Activated CD4-positive, alpha-beta T cell treated with anti-CD3 and anti-CD28 coated beads, Interleukin-2, amount 10 ng/mL, durations not matched to agents 24 days and 14 days (primary cell): Measurements from ENCODE around the gene JPH2. TPM values are rescaled to one million over a fixed set of nuclear protein-coding genes. Genes with fewer than 3 reads are reported as not detected.

Experiments
- DNase-seq: peaks from one replicate; pipeline ENCODE4 v3.0.0; 2022
- H3K27ac Mint-ChIP-seq: one replicate; pipeline ENCODE4 v1.8.0; 2022; ENCODE audit warnings: mild to moderate bottlenecking, mixed read lengths
- H3K27me3 Mint-ChIP-seq: one replicate; pipeline ENCODE4 v1.8.0; 2022; ENCODE audit warnings: mixed read lengths
- H3K36me3 Mint-ChIP-seq: one replicate; pipeline ENCODE4 v1.8.0; 2022; ENCODE audit warnings: low read depth, mild to moderate bottlenecking, mixed read lengths
- H3K4me1 Mint-ChIP-seq: one replicate; pipeline ENCODE4 v1.8.0; 2021; ENCODE audit warnings: mixed read lengths
- H3K4me3 Mint-ChIP-seq: one replicate; pipeline ENCODE4 v1.8.0; 2022; ENCODE audit warnings: mild to moderate bottlenecking, moderate library complexity, mixed read lengths
- H3K9me3 Mint-ChIP-seq: one replicate; pipeline ENCODE4 v1.8.0; 2021; ENCODE audit warnings: mixed read lengths
- intact Hi-C: fragments of 100-400 bp; cut with micrococcal nuclease; formaldehyde crosslinking; loops from one replicate; pipeline ENCODE4 v1.15.1; 2023
- total RNA-seq: library from RNA; stranded (reverse); gene quantifications from 2 replicates; pipeline ENCODE4 v1.2.3, GENCODE V29; 2022

JPH2 gene
- total RNA-seq, 1 donor from 2014 or later = 0.05 TPM

DNA sequence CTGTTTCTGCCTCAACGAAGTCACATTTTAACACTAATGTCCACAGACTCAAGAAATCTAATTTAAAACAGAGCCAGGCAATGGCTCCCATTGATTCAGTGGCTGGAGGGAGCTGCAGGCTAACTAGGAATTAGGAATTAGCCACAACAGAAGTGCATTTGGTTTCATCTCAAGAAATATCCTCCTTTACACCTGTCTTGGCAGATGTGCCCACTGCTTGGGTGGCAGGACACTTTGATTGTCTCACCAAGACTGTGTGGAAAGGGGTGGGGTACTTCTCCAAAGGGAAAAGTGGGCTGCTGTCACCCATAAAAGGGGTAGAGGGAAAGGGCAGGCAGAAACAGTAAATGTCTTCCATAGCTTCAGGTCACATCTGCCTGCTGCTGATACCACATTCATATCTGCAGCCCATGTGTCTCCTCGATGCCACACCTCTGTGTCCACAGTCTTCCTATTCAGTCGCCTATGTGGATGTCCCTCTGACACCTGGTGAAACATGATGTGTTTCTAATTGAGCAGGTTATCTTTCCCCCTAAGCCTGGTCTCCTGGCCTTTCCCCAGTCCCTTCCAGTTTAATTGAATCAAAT, 34.5 kb upstream of the JPH2 start:
- DNase-seq = no peak
- H3K4me3 Mint-ChIP-seq = no peak overlapping the region
- H3K4me1 Mint-ChIP-seq = peaks cover 27% of the 10 kb centered on the region
- H3K27me3 Mint-ChIP-seq = no peaks in the 10 kb centered on the region
- no peak overlapping the region for H3K27ac Mint-ChIP-seq
- H3K9me3 Mint-ChIP-seq = no peaks in the 10 kb centered on the region
- no peaks in the 10 kb centered on the region for H3K36me3 Mint-ChIP-seq
- intact Hi-C loops = no loop called here

DNA sequence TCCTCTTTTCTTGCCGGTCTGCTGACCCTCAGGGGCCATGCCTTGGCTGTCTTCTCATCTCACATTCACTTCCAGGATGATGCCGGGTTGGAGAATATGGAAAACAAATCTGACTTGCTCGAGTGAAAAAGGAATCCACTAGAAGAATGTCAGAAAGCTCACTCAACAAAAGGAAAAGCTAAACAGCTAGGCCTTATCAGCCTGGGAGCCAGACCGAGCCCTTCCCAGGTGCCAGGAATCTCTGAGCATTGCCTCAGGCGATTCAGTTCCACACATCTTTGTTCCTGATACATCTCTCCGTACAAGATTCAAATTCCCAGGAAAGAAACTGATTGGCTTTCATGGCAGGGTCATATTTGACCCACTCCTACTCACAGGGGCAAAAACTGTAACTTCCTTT, 32.8 kb upstream of the JPH2 start:
- Mint-ChIP-seq H3K9me3 (no peaks in the 10 kb centered on the region), H3K4me1 (peaks cover 30% of the 10 kb centered on the region), H3K36me3 (no peaks in the 10 kb centered on the region), H3K27ac (no peak overlapping the region), H3K27me3 (no peaks in the 10 kb centered on the region), H3K4me3 (no peak overlapping the region)
- intact Hi-C loops = loop anchor here (5.0 to 10.0 kb wide), 4 partner anchors 243 to 513 kb away; partner anchors contain the start of gene SERINC3
- DNase-seq = no peak

DNA sequence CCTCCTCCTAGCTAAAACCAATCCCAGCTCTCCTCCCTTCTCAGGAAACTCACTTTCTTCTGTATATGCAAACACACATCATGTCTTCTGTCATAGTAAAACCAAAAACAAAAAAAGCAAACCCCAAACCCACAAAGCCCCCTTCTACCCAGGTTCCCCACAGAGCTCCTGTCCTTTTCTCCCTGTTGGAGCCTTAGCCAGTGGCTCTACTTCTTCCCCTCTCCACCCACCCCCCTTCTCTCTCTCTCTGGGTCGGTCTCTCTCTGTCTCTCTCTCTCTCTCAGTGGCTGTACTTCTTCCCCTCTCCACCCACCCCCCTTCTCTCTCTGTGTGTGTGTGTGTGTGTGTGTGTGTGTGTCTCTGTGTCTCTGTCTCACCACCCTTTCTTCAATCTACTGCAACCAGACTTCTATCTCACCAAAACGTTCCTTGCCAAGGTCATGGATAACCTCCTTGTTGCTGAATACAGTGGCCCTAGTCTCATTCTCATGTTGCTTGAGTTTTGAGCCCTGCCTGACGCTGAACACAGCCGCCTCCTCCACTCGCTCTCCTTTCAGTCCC, 32.3 kb upstream of the JPH2 start:
- H3K9me3 Mint-ChIP-seq = no peaks in the 10 kb centered on the region
- peak overlapping the region; percentile 63 for H3K27ac Mint-ChIP-seq
- DNase-seq = no peak
- H3K4me3 Mint-ChIP-seq = peak overlapping the region; percentile 70
- H3K36me3 Mint-ChIP-seq = no peaks in the 10 kb centered on the region
- intact Hi-C loops = loop anchor here (5.0 to 10.0 kb wide), 4 partner anchors 243 to 513 kb away; partner anchors contain the start of gene SERINC3
- no peaks in the 10 kb centered on the region for H3K27me3 Mint-ChIP-seq
- H3K4me1 Mint-ChIP-seq = peaks cover 30% of the 10 kb centered on the region

DNA sequence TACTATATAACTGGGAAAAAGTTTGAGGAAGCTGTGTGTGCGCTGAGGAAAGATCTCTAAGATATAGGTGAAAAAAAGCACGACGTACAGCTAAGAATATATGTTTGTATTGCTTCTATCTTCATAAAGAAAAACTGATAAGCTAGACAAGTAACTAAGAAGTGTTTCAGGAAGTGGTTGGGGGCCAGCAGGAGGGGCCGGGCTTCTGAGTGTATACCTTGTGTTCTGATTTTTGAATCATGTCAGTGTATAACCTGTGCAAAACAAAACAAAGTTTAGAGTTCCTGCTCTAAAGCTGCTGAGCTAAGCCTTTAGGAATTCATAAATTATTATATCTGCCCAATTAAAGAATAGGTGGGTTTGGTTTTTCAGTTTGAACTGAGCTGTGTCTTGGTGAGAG, 31.5 kb upstream of the JPH2 start:
- peak overlapping the region; percentile 77 for H3K4me3 Mint-ChIP-seq
- H3K4me1 Mint-ChIP-seq = peaks cover 30% of the 10 kb centered on the region
- H3K27me3 Mint-ChIP-seq = no peaks in the 10 kb centered on the region
- DNase-seq = peak; percentile 82
- intact Hi-C loops = loop anchor here (5.0 to 10.0 kb wide), 4 partner anchors 244 to 514 kb away; partner anchors contain the start of gene SERINC3
- H3K27ac Mint-ChIP-seq = peak overlapping the region; percentile 21
- no peaks in the 10 kb centered on the region for H3K9me3 Mint-ChIP-seq
- H3K36me3 Mint-ChIP-seq = no peaks in the 10 kb centered on the region

DNA sequence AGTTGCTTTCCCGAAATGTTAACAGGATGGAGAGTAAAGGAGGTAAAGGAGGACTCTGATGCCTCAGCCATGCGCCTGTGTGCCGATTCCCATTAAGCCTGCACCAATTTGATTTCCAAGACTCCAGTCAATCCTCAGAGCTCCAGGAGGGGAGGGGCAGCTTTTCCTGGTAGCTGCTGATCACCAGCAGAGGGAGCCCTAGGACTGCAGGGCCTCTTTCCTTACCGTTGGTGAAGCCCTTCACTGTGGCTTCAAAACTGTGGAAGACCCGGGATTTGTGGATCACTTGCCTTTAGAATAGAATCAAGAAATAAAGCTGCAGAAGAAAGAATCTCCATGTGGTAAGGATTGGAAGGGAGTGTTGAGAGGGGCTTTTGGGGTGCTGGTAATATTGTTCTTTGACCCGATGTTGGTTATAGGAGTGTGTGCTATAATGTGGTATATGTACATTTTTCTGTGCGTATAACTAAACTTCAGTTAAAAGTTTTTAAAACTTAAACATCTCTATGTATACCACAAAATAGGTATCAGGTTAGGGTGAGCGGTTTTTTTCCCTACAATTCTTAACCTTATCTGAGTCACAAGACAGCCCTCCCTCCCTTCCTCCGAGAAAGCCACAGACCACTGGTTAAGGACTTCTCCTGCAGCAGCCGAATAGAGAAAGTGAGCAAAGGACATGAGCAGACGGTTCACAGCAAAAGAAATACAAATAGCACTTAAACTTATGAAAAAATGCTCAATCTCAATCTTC, 30.5 kb upstream of the JPH2 start:
- DNase-seq = peak; percentile 92
- intact Hi-C loops = loop anchor here (1.0 to 10.0 kb wide), 7 partner anchors 94 to 515 kb away; partner anchors contain the start of genes FITM2 and SERINC3
- Mint-ChIP-seq H3K4me1 (peaks cover 30% of the 10 kb centered on the region), H3K4me3 (peak overlapping the region; percentile 77), H3K9me3 (no peaks in the 10 kb centered on the region), H3K27ac (peak overlapping the region; percentile 63), H3K27me3 (no peaks in the 10 kb centered on the region), H3K36me3 (no peaks in the 10 kb centered on the region)

DNA sequence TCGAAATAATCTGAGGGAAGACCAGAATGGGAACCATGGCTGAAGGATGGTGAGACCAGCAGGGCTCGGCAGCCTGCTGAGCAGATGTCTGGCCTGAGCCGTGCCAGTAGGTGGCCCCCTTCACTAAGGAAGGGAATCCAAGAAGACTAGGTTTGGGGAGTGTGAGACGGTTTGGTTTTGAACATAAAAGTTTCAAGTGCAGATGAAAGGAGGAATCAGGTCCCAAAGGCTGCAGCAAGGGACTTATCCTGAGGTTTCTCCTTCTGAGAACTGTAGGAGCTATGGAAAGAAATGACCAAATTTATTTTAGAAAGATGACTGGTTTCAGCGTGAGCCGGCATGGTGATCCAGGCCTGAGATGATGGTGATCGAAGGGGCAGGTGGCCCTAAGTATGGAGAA, 28.1 kb upstream of the JPH2 start:
- intact Hi-C loops = loop anchor here (1.0 to 10.0 kb wide), 5 partner anchors 169 to 517 kb away; partner anchors contain the start of gene SERINC3
- Mint-ChIP-seq H3K4me1 (peaks cover 47% of the 10 kb centered on the region), H3K27me3 (peaks cover 2% of the 10 kb centered on the region), H3K4me3 (no peak overlapping the region), H3K9me3 (no peaks in the 10 kb centered on the region), H3K27ac (no peak overlapping the region), H3K36me3 (peaks cover 4% of the 10 kb centered on the region)
- peak; percentile 93 for DNase-seq

DNA sequence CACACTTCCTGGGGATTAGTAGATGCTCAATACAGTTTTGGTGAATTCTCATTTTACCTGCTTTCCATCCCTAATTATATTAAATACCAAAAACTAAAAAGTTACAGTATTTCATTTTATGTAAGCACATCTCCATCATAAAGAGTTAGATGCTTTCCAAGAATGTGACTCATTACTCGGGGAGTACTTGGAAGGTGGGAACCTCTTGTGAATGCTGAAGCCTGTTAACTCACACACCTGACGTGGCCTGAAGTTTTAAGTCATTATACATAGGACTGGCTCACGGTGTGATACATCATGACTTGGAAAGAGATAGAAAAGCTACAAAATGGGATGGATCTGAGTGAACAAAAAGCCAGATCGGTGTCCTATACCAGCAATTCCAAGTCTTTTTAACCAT, 25.8 kb upstream of the JPH2 start:
- Mint-ChIP-seq H3K27ac (no peak overlapping the region), H3K36me3 (peaks cover 4% of the 10 kb centered on the region), H3K4me3 (no peak overlapping the region), H3K4me1 (peaks cover 48% of the 10 kb centered on the region), H3K27me3 (peaks cover 2% of the 10 kb centered on the region), H3K9me3 (no peaks in the 10 kb centered on the region)
- no peak for DNase-seq
- intact Hi-C loops = loop anchor here (5.0 to 10.0 kb wide), 3 partner anchors 312 to 755 kb away; partner anchors contain the start of genes SERINC3 and SRSF6

DNA sequence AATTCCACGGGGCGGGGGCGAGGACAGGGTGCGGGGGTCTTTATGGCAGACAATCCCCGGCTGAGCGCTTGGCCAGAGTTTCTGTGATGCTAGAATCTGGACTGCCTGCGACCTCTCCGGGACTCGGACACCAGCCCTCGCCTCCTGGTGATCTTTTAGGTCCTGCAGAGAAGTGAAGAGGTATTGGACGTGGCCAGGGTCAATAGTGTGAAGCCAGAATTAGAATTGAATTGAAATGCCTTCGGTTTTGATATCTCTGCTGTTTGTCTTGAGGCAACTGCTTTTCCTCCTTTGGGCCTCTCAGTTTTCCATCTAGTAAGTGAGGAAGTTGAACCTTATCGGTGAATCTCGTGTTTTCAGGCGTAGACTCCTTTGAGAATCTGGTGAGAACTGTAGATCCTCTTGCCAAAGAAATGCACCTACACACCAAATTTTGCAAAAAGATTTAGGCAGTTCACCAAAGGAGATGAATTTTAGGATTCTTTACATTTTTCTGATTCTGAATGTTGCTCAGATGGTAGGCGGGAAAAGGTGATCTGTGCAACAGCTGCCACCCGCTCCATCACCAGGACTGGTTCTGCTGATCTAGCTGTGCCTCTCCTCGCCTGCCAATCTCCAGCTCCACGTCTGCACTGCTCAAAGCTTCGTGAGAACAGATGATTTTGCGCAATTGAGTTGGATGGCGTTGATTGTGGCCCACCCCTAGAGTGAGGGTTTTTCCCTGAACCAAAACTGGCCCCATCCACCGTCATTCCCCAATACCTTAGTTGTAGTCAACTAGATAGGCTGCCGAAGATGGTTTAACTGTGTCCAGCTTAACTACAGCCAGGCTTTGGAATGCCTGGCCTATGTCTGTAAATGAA, 24.4 kb upstream of the JPH2 start:
- Mint-ChIP-seq H3K27me3 (peaks cover 2% of the 10 kb centered on the region), H3K9me3 (no peaks in the 10 kb centered on the region), H3K36me3 (peaks cover 5% of the 10 kb centered on the region), H3K27ac (peak overlapping the region; percentile 91), H3K4me1 (peaks cover 51% of the 10 kb centered on the region), H3K4me3 (peak overlapping the region; percentile 94)
- intact Hi-C loops = loop anchor here (2.0 to 10.0 kb wide), 5 partner anchors 263 to 754 kb away; partner anchors contain the start of genes SERINC3, SRSF6, TTPAL and YWHAB
- DNase-seq = peak; percentile 68

DNA sequence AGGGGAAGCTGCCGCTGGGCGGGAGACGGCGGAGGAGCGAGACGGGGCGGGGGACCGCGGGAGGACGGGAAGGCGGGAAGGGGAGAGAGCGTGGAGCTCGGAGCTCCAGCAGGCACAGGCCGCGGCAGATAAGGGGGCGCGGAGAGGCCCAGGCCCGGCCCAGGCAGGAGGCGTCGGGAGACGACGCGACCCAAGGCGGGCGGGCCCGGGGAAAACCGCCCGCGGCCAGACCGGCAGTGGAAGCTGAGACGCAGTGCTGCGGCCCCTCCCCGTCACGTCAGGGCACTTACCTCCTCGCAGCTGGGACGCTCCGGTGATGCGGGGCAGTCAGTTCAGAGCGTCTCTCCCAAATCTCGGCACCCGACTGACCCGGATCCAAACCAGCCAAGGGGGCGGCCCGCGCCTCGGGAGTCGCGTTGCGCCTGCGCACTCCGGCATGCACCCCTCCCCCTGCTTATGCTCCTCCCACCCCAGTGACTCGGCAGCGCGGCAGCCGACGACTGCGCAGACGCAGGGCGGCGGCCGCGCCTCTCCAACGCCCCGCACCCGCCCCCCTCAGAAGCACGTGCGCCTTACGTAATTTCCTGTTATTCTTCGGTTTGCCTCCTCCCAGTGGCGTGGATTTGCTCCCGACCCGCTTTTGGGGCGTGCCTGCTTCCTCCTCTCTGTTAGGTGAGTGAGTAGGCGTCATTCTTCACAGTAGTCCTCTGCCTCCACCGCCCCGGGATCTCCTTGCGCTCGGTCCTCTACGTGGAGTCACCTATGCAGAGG, 23.6 kb upstream of the JPH2 start, which contains the start of gene OSER1:
OSER1 (minus strand) TSS at position 366 of the 771 bp plus-strand sequence. CDS start 3,814 bp downstream, outside the sequence.
- Mint-ChIP-seq H3K4me3 (peak within 1 kb of the TSS; percentile 94), H3K9me3 (no peaks in the 10 kb centered on the region)
- intact Hi-C loops = loop anchor here (1.0 to 10.0 kb wide), 7 partner anchors 11 to 753 kb away; partner anchors contain the start of genes FITM2, SERINC3, SRSF6 and TTPAL

DNA sequence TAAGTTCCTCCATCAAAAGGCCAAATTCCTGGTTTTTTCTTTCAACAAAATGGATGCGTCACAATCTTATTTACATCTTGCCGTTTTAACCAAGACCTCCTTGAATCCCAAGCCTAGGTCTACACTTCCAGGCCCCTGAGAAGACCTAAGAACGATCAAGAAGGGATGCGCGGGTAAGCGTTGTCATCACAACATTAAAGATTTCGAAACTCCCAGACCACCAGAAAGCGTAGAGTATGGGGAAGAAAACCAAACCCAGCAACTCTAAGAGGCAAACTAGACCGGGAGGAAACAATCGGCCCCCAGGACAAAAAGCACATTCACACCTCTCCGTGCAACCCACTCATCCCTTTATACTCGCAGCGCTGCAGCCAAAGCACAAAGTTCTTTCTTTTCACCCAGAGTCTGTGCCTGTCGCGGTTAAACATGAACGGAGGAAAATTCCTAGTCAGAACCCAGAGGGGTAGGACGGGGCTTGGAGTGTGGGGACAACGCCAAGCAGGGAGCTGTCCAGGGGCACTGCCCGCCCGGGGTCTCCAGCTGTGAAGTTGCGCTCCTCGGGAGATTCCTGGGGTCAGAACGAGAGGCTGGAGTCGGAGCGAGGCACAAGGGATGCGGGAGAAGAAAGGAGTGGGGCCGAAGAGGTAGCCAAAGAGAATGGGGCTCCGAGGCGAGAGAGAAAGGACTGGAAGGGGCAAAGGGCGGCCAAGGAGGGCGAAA, 22.9 kb upstream of the JPH2 start:
- no peaks in the 10 kb centered on the region for H3K9me3 Mint-ChIP-seq
- H3K27ac Mint-ChIP-seq = peak overlapping the region; percentile 91
- DNase-seq = peak; percentile 78
- H3K4me3 Mint-ChIP-seq = peak overlapping the region; percentile 94
- H3K4me1 Mint-ChIP-seq = peaks cover 48% of the 10 kb centered on the region
- intact Hi-C loops = loop anchor here (1.0 to 10.0 kb wide), 7 partner anchors 11 to 753 kb away; partner anchors contain the start of genes FITM2, SERINC3, SRSF6 and TTPAL
- H3K27me3 Mint-ChIP-seq = peaks cover 2% of the 10 kb centered on the region
- peaks cover 10% of the 10 kb centered on the region for H3K36me3 Mint-ChIP-seq

More for the DNA sequence above, 23.6 kb upstream of the JPH2 start, which contains the start of gene OSER1:
- peak; percentile 100 for DNase-seq
- Mint-ChIP-seq H3K4me1 (peaks cover 52% of the 10 kb centered on the region), H3K27me3 (peaks cover 2% of the 10 kb centered on the region), H3K27ac (peak within 1 kb of the TSS; percentile 91), H3K36me3 (peaks cover 10% of the 10 kb centered on the region)

DNA sequence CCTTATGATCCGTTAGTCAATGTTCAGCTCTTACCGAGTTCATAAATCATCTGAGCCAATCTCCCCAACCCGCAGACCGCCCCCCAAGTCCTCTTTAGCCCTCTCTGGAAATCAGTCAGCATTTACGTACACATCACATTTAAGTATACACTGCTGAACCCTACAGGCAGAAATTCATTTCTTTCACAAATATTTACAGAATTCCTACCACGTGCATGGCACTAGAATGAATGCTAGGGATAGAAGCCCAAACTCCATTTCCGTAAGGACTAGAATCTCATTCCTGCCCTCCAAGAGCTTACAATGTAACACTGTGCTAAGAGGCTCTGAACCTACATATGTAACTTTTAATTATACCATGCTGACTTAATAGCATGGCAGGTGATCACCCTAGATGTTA, 21.8 kb upstream of the JPH2 start:
- DNase-seq = no peak
- Mint-ChIP-seq H3K27me3 (peaks cover 2% of the 10 kb centered on the region), H3K27ac (no peak overlapping the region), H3K9me3 (no peaks in the 10 kb centered on the region), H3K4me1 (peaks cover 50% of the 10 kb centered on the region), H3K36me3 (peaks cover 14% of the 10 kb centered on the region), H3K4me3 (peak overlapping the region; percentile 94)
- intact Hi-C loops = no loop called here

DNA sequence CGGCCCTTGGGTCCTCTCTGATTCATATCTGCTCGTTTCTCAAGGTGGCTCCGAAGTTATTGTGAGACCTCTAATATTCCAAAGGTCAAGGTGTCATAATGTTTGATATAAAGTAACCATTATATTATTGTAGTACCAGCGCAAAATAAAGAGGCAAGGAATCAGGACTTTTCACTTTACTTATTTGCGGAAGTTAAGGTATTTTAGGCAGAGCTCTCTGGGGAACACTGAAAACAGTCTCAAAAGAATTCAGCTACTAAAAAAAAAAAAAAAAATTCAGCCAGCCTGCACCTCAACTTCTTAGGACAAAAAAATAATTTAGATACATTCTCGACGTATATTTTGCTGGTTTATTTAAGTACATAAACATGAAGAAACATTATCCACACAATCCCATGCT, 21.2 kb upstream of the JPH2 start:
- no peak overlapping the region for H3K27ac Mint-ChIP-seq
- no peaks in the 10 kb centered on the region for H3K9me3 Mint-ChIP-seq
- peaks cover 17% of the 10 kb centered on the region for H3K36me3 Mint-ChIP-seq
- H3K4me3 Mint-ChIP-seq = no peak overlapping the region
- no peak for DNase-seq
- peaks cover 50% of the 10 kb centered on the region for H3K4me1 Mint-ChIP-seq
- intact Hi-C loops = no loop called here
- peaks cover 2% of the 10 kb centered on the region for H3K27me3 Mint-ChIP-seq
